ENCODE measurements around the gene EEF2. TPM values are rescaled to one million over a fixed set of nuclear protein-coding genes. Genes with fewer than 3 reads are reported as not detected.

Gene EEF2
- total and polyA plus RNA-seq, 2 of the 4 experiments (the other 2 are of a cell fraction) = 1,505 to 2,161 TPM

- TF ChIP-seq RCOR1 (IDR thresholded peaks at IDR 0.05; ENCODE audit: insufficient replicate concordance, low read length) (no peak), POLR2A (IDR thresholded peaks at IDR 0.05; ENCODE audit: low read depth, low read length) (no peak), MAFK (IDR thresholded peaks at IDR 0.05; ENCODE audit: low read depth, low read length) (no peak)
Observed at GRCh38 chr19:4027146-4027545, 41.9 kb upstream of the EEF2 start (continued).

- intact Hi-C loops (cut with micrococcal nuclease) = no loop called here
- Histone ChIP-seq H3K9ac (ENCODE audit: low read depth, low read length) (no peak overlapping the region), H4K8ac (ENCODE audit: low read depth in 2 of 2, low read length in 2 of 2) (no peak overlapping the region), H3K27ac (ENCODE audit: insufficient read depth, low read length) (no peak overlapping the region), H4K5ac (ENCODE audit: low read depth, low read length) (no peak overlapping the region), H3K36me3 (ENCODE audit: control insufficient read depth, insufficient read depth, low read length) (peaks cover 43% of the 10 kb centered on the region), H3K4me3 (ENCODE audit: insufficient read depth, low read depth, low read length) (no peak overlapping the region), H2BK120ac (ENCODE audit: low read depth, low read length) (no peak overlapping the region), H2BK15ac (ENCODE audit: low read depth, low read length) (no peak overlapping the region), H4K91ac (ENCODE audit: insufficient read depth, low read depth, low read length) (no peak overlapping the region), H3K79me1 (ENCODE audit: low read depth in 1 of 2, low read length in 2 of 2) (peaks cover 6 to 45% of the 10 kb centered on the region in 2 experiments), H3K27me3 (ENCODE audit: control insufficient read depth, insufficient read depth, low read length) (no peaks in the 10 kb centered on the region), H4K20me1 (ENCODE audit: insufficient read depth, low read length) (peaks cover 29% of the 10 kb centered on the region), H3K4me1 (ENCODE audit: control insufficient read depth, insufficient read depth, low read length) (no peaks in the 10 kb centered on the region), H2BK20ac (ENCODE audit: low read depth, low read length) (no peak overlapping the region), H3K56ac (ENCODE audit: extremely low read depth, insufficient read depth, low read length) (no peak overlapping the region), H3K14ac (replicated peaks; ENCODE audit: low read depth, low read length) (no peak overlapping the region), H3K4me2 (ENCODE audit: low read depth, low read length) (no peak overlapping the region), H2AK5ac (ENCODE audit: low read depth, low read length) (no peak overlapping the region), H3K9me1 (ENCODE audit: insufficient read depth, low read length) (0 out of 2 replicates have a peak, but pooled peaks cover 2% of the 10 kb centered on the region), H2AK9ac (replicated peaks; ENCODE audit: low read depth, low read length, poor library complexity) (no peak overlapping the region), H3K4ac (ENCODE audit: low read depth, low read length) (no peak overlapping the region), H2BK5ac (ENCODE audit: low read depth, low read length, poor library complexity, severe bottlenecking) (no peak overlapping the region), H2AFZ (replicated peaks; ENCODE audit: low read length, poor library complexity) (no peak overlapping the region), H3K23ac (ENCODE audit: low read depth, low read length) (no peak overlapping the region), H3K9me3 (ENCODE audit: control insufficient read depth, insufficient read depth, low read length) (no peaks in the 10 kb centered on the region; the same call in 1 of the 2 replicates), H3K18ac (ENCODE audit: low read depth, low read length) (no peak overlapping the region)
- 97% methylated on average over 5 of the region's 11 CpGs; no CpG with 5 or more reads in 1 of the 2 experiments for WGBS, 2 experiments (ENCODE audit: extremely low coverage in 2 of 2, insufficient read length in 1 of 2)
- CTCF ChIA-PET = no interaction called here
- in situ Hi-C loops (cut with MboI; ENCODE audit: low sequenced_read_pairs) = no loop called here
- POLR2A ChIA-PET (ENCODE audit: unreplicated experiment) = no interaction called here
- no TSS peak for BruUV-seq (replicated peaks)
- no peak for TF ChIP-seq FOS (IDR thresholded peaks at IDR 0.05; ENCODE audit: low read depth, low read length)
- no peak for DNase-seq
- dilution Hi-C loops (cut with HindIII; ENCODE audit: low sequenced_read_pairs, unreplicated experiment) = no loop called here
- no peak for ATAC-seq (ENCODE audit: low read depth)
Observed at GRCh38 chr19:4025317-4025716, 40.1 kb upstream of the EEF2 start.
